Liver (tissue), 9 donors: Measurements from ENCODE around the gene ANKFN1. TPM values are rescaled to one million over a fixed set of nuclear protein-coding genes. Genes with fewer than 3 reads are reported as not detected.

Experiments used
- DNase-seq: peaks from one replicate; pipeline ENCODE4 v3.0.0-alpha.2; 2017; ENCODE audit warnings: low spot score
- H3K27ac ChIP-seq, 2 donors: one replicate each; pipeline ENCODE4 v1.7.0; 2013; ENCODE audit warnings: inconsistent platforms in 2 of 2, low read length in 2 of 2, control low read depth in 1 of 2, low read depth in 1 of 2, mild to moderate bottlenecking in 1 of 2
- H3K27me3 ChIP-seq, 4 donors: one replicate each; pipeline versions ENCODE4 v1.6.1 to v1.7.0; 2013; ENCODE audit warnings: low read length in 3 of 4, inconsistent platforms in 1 of 4, mild to moderate bottlenecking in 1 of 4, moderate library complexity in 1 of 4; ENCODE audit not compliant: control insufficient read depth in 4 of 4, insufficient read depth in 4 of 4
- H3K36me3 ChIP-seq, 4 donors: one replicate each; pipeline versions ENCODE4 v1.6.1 to v1.7.0; 2013; ENCODE audit warnings: low read length in 3 of 4, mild to moderate bottlenecking in 3 of 4, low read depth in 1 of 4, moderate library complexity in 1 of 4; ENCODE audit not compliant: control insufficient read depth in 4 of 4, insufficient read depth in 3 of 4
- H3K4me1 ChIP-seq, 4 donors: one replicate each; pipeline versions ENCODE4 v1.6.1 to v1.7.0; 2013; ENCODE audit warnings: low read length in 3 of 4, mild to moderate bottlenecking in 3 of 4, moderate library complexity in 1 of 4; ENCODE audit not compliant: control insufficient read depth in 4 of 4, insufficient read depth in 4 of 4
- H3K4me3 ChIP-seq, 3 donors: one replicate each; pipeline versions ENCODE4 v1.6.1 to v1.7.0; 2013; ENCODE audit warnings: low read length in 3 of 3, control low read depth in 1 of 3, low read depth in 1 of 3, mild to moderate bottlenecking in 1 of 3
- H3K9ac ChIP-seq, 2 donors: one replicate each; pipeline ENCODE4 v1.7.0; 2013; ENCODE audit warnings: low read length in 2 of 2, mild to moderate bottlenecking in 2 of 2, moderate library complexity in 2 of 2, control low read depth in 1 of 2, low read depth in 1 of 2
- H3K9me3 ChIP-seq, 4 donors: one replicate each; pipeline versions ENCODE4 v1.6.1 to v1.7.0; 2013; ENCODE audit warnings: low read length in 3 of 4; ENCODE audit not compliant: control insufficient read depth in 4 of 4
- CTCF ChIP-seq: fragments of 150-350 bp; IDR thresholded peaks from 2 replicates; pipeline ENCODE4 v1.5.1; 2017; ENCODE audit warnings: improper control_type of control experiment, low read depth, low read length; ENCODE audit not compliant: missing input control
- EGR1 ChIP-seq, 2 donors: IDR thresholded peaks; 2 replicates each; pipeline ENCODE4 v1.6.1; 2016 to 2018; ENCODE audit warnings: antibody characterized with exemption in 2 of 2, low read depth in 2 of 2
- FOXA2 ChIP-seq: IDR thresholded peaks from 2 replicates; pipeline ENCODE4 v1.6.1; 2016; ENCODE audit warnings: antibody characterized with exemption
- GABPA ChIP-seq, 2 donors: IDR thresholded peaks in 1 of 2; conservative IDR thresholded peaks in 1 of 2; 2 replicates each; pipeline ENCODE4 v1.6.1; 2016; ENCODE audit warnings: antibody characterized with exemption in 2 of 2, mild to moderate bottlenecking in 1 of 2, moderate library complexity in 1 of 2
- HNF4A ChIP-seq, 2 donors: conservative IDR thresholded peaks; 2 replicates each; pipeline ENCODE4 v1.6.1; 2016; ENCODE audit warnings: antibody characterized with exemption in 2 of 2, mild to moderate bottlenecking in 2 of 2
- HNF4G ChIP-seq: IDR thresholded peaks from 2 replicates; pipeline ENCODE4 v1.6.1; 2016; ENCODE audit warnings: antibody characterized with exemption
- JUND ChIP-seq, 2 donors: IDR thresholded peaks; 2 replicates each; pipeline ENCODE4 v1.6.1; 2016; ENCODE audit warnings: antibody characterized with exemption in 2 of 2
- MAX ChIP-seq: IDR thresholded peaks from 2 replicates; pipeline ENCODE4 v1.6.1; 2016; ENCODE audit warnings: antibody characterized with exemption
- NR2F2 ChIP-seq: IDR thresholded peaks from 2 replicates; pipeline ENCODE4 v1.6.1; 2016; ENCODE audit warnings: antibody characterized with exemption
- RAD21 ChIP-seq, 2 donors: IDR thresholded peaks; 2 replicates each; pipeline ENCODE4 v1.6.1; 2016; ENCODE audit warnings: antibody characterized with exemption in 2 of 2, mild to moderate bottlenecking in 2 of 2
- REST ChIP-seq: IDR thresholded peaks from 2 replicates; pipeline ENCODE4 v1.6.1; 2016; ENCODE audit warnings: antibody characterized with exemption, mild to moderate bottlenecking
- TAF1 ChIP-seq: conservative IDR thresholded peaks from 2 replicates; pipeline ENCODE4 v1.6.1; 2016; ENCODE audit warnings: antibody characterized with exemption, mild to moderate bottlenecking
- YY1 ChIP-seq: IDR thresholded peaks from 2 replicates; pipeline ENCODE4 v1.6.1; 2016; ENCODE audit warnings: antibody characterized with exemption, mild to moderate bottlenecking
- WGBS: extraction: QIAGEN DNeasy Blood & Tissue Kit; methylation state at CpG from one replicate; pipeline ENCODE4 v1.1.7; 2013; 5-methylcytosine and 5-hydroxymethylcytosine counted together
- polyA plus RNA-seq, 2 donors: library from polyadenylated mRNA; stranded (reverse) in 1 of 2; unstranded in 1 of 2; fragments of 200-250 nt in 1 of 2; fragments of >200 nt in 1 of 2; fragmentation: Nextera tagmentation in 1 of 2; extraction: Ambion mirVana in 1 of 2; gene quantifications; one replicate each; pipeline versions ENCODE4 v1.2.1 to v1.2.3, GENCODE V29; 2013 to 2015
- total RNA-seq, 2 donors: library from RNA; depleted of rRNA; stranded (reverse); fragments of >200 nt; gene quantifications; one replicate each; pipeline ENCODE4 v1.2.3, GENCODE V29; 2014
- donor health status: healthy.
- donor health status: healthy.
- donor health status: healthy.
- donor health status: healthy.
- donor health status: healthy.

ANKFN1 gene
- total and polyA plus RNA-seq, 4 donors = not detected

GRCh38 chr17:56110463-56111135, 42.7 kb upstream of the ANKFN1 start:
- TF ChIP-seq FOXA2 = no peak
- TF ChIP-seq RAD21 (IDR thresholded peaks at IDR 0.05) = no peak
- no peak for TF ChIP-seq HNF4G
- no peak for TF ChIP-seq CTCF
- TF ChIP-seq HNF4A (conservative IDR thresholded peaks at IDR 0.05) = no peak
- no peak for TF ChIP-seq REST
- no peak for TF ChIP-seq EGR1 (IDR thresholded peaks at IDR 0.05; ENCODE audit: low read depth in 2 of 2)
- no peak for TF ChIP-seq YY1
- no peak for TF ChIP-seq TAF1
- no peak for TF ChIP-seq NR2F2
- no peak for TF ChIP-seq JUND (IDR thresholded peaks at IDR 0.05)
- no peak for TF ChIP-seq GABPA (IDR thresholded peaks at IDR 0.05 in 1 of 2, conservative IDR thresholded peaks at IDR 0.05 in 1 of 2)
- no peak overlapping the region for H3K27ac ChIP-seq
- H3K9me3 ChIP-seq = no peaks in the 10 kb centered on the region
- no peak for DNase-seq
- H3K36me3 ChIP-seq = no peaks in the 10 kb centered on the region
- H3K27me3 ChIP-seq = no peaks in the 10 kb centered on the region
- WGBS = 80% methylated on average over 4 of the region's 4 CpGs
- H3K9ac ChIP-seq = no peak overlapping the region
- no peak overlapping the region for H3K4me3 ChIP-seq
- H3K4me1 ChIP-seq = peaks cover 3 to 11% (median 8%) of the 10 kb centered on the region in 4 donors

- no peaks in the 10 kb centered on the region for H3K27me3 ChIP-seq
- 74% methylated on average over 3 of the region's 3 CpGs for WGBS
Measured at GRCh38 chr17:56111706-56112485, 41.4 kb upstream of the ANKFN1 start.

More at GRCh38 chr17:56111706-56112485, 41.4 kb upstream of the ANKFN1 start:
- peaks cover 3 to 11% (median 8%) of the 10 kb centered on the region in 4 donors for H3K4me1 ChIP-seq
- DNase-seq = no peak
- H3K27ac ChIP-seq = no peak overlapping the region
- H3K36me3 ChIP-seq = no peaks in the 10 kb centered on the region
- TF ChIP-seq MAX = no peak
- TF ChIP-seq CTCF = no peak
- no peak for TF ChIP-seq JUND (IDR thresholded peaks at IDR 0.05)
- H3K4me3 ChIP-seq = no peak overlapping the region
- H3K9ac ChIP-seq = no peak overlapping the region
- no peaks in the 10 kb centered on the region for H3K9me3 ChIP-seq
